Chondrocyte (in vitro differentiated cells): ENCODE data around the gene TYMS. TPM values are rescaled to one million over a fixed set of nuclear protein-coding genes. Genes with fewer than 3 reads are reported as not detected.

ENCODE experiments used
- DNase-seq: peaks from one replicate; pipeline ENCODE4 v3.0.0; 2021; ENCODE audit warnings: mixed read lengths, low spot score
- H3K27ac Mint-ChIP-seq: one replicate; pipeline ENCODE4 v1.8.0; 2021; ENCODE audit warnings: mild to moderate bottlenecking, moderate library complexity, mixed read lengths; ENCODE audit not compliant: unreplicated experiment
- H3K27me3 Mint-ChIP-seq: 2 replicates; pipeline ENCODE4 v1.8.0; 2021; ENCODE audit warnings: low read depth, mixed read lengths
- H3K36me3 Mint-ChIP-seq: 2 replicates; pipeline ENCODE4 v1.8.0; 2021; ENCODE audit warnings: low read depth, mixed read lengths
- H3K4me1 Mint-ChIP-seq: 2 replicates; pipeline ENCODE4 v1.8.0; 2021; ENCODE audit warnings: low read depth, mild to moderate bottlenecking, mixed read lengths
- H3K4me3 Mint-ChIP-seq: one replicate; pipeline ENCODE4 v1.8.0; 2021; ENCODE audit warnings: mild to moderate bottlenecking, moderate library complexity, mixed read lengths; ENCODE audit not compliant: unreplicated experiment
- H3K9me3 Mint-ChIP-seq: 2 replicates; pipeline ENCODE4 v1.8.0; 2021; ENCODE audit warnings: low read depth, mixed read lengths
- CTCF ChIP-seq: fragments of 200-600 bp; sonication (generic); IDR thresholded peaks from 2 replicates; pipeline ENCODE4 v1.5.0; 2021; ENCODE audit warnings: antibody characterized with exemption, mild to moderate bottlenecking, moderate library complexity
- total RNA-seq: library from RNA; stranded (reverse); gene quantifications from 3 replicates; pipeline ENCODE4 v1.2.1, GENCODE V29; 2021

TYMS gene
- total RNA-seq, 1 donor from 2014 or later = 25.1 TPM

GRCh38 chr18:697012-697411 is 39.6 kb downstream of the TYMS start:
- no peak for TF ChIP-seq CTCF
- Mint-ChIP-seq H3K27me3 (no peaks in the 10 kb centered on the region), H3K9me3 (no peaks in the 10 kb centered on the region), H3K27ac (no peak overlapping the region), H3K4me1 (no peaks in the 10 kb centered on the region), H3K4me3 (no peak overlapping the region), H3K36me3 (peaks cover 2% of the 10 kb centered on the region)
- no peak for DNase-seq

- Mint-ChIP-seq H3K4me1 (peaks cover 2% of the 10 kb centered on the region), H3K4me3 (no peak overlapping the region), H3K9me3 (no peaks in the 10 kb centered on the region), H3K27me3 (no peaks in the 10 kb centered on the region), H3K27ac (no peak overlapping the region), H3K36me3 (peaks cover 2% of the 10 kb centered on the region)
- no peak for TF ChIP-seq CTCF
- DNase-seq = no peak
Observed at GRCh38 chr18:697800-698199, 40.3 kb downstream of the TYMS start.

GRCh38 chr18:703213-703967 is 45.9 kb downstream of the TYMS start:
- no peaks in the 10 kb centered on the region for H3K9me3 Mint-ChIP-seq
- no peak for DNase-seq
- H3K27ac Mint-ChIP-seq = peak overlapping the region; percentile 89
- no peak for TF ChIP-seq CTCF
- H3K36me3 Mint-ChIP-seq = peaks cover 3% of the 10 kb centered on the region
- H3K27me3 Mint-ChIP-seq = no peaks in the 10 kb centered on the region
- no peak overlapping the region for H3K4me3 Mint-ChIP-seq
- peaks cover 14% of the 10 kb centered on the region for H3K4me1 Mint-ChIP-seq

- Mint-ChIP-seq H3K27ac (peak overlapping the region; percentile 22), H3K27me3 (no peaks in the 10 kb centered on the region), H3K4me1 (peaks cover 17% of the 10 kb centered on the region), H3K36me3 (peaks cover 6% of the 10 kb centered on the region), H3K9me3 (no peaks in the 10 kb centered on the region), H3K4me3 (no peak overlapping the region)
- no peak for DNase-seq
- no peak for TF ChIP-seq CTCF
Observed at GRCh38 chr18:706405-706804, 49.0 kb downstream of the TYMS start.

- no peak for DNase-seq
- H3K36me3 Mint-ChIP-seq = peaks cover 6% of the 10 kb centered on the region
- TF ChIP-seq CTCF = no peak
- H3K4me3 Mint-ChIP-seq = no peak overlapping the region
- H3K4me1 Mint-ChIP-seq = peaks cover 15% of the 10 kb centered on the region
- no peaks in the 10 kb centered on the region for H3K9me3 Mint-ChIP-seq
- no peaks in the 10 kb centered on the region for H3K27me3 Mint-ChIP-seq
- no peak overlapping the region for H3K27ac Mint-ChIP-seq
Observed at GRCh38 chr18:708096-708495, 50.6 kb downstream of the TYMS start.
